ENCODE results near the gene NPHS1. TPM values are rescaled to one million over a fixed set of nuclear protein-coding genes. Genes with fewer than 3 reads are reported as not detected.

Gene NPHS1
- total and polyA plus RNA-seq, 2 of the 8 experiments (the other 6 are each of a cell fraction or from before 2014, with no cell fraction given) = 1.3 to 1.4 TPM

DNA sequence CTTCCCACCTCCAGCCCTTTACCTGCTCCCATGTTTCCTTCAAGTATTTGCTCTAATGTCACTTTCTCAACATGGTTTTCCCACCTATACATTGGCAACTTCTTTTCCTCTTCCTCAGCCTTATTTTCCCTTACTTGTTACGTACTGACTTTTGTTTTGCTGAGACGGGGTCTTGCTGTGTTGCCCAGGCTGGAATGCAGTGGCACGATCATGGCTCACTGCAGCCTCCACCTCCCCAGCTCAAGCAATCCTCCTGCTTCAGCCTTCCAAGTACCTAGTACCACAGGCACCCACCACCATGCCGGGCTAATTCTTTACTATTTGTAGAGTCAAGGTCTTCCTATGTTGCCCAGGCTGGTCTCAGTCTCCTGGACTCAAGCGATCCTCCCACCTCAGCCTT, 44.7 kb downstream of the NPHS1 start:
- TF ChIP-seq RFX5 (IDR thresholded peaks at IDR 0.05; ENCODE audit: borderline replicate concordance, low read depth, low read length) (no peak), KDM1A (IDR thresholded peaks at IDR 0.05; ENCODE audit: borderline replicate concordance, low read length) (peak; percentile 28; the same call in 1 of the 2 replicates)
- DNase-seq (ENCODE audit: low read depth in 1 of 2, low spot score in 2 of 2) (no peak), FAIRE-seq (no peak)
- Histone ChIP-seq H2AK5ac (ENCODE audit: low read depth, low read length) (no peak overlapping the region), H3K79me1 (ENCODE audit: low read depth, low read length) (no peaks in the 10 kb centered on the region), H3K27ac (ENCODE audit: low read depth, low read length) (no peak overlapping the region), H2BK5ac (ENCODE audit: low read depth, low read length) (no peak overlapping the region), H3K36me3 (ENCODE audit: control insufficient read depth in 2 of 4, insufficient read depth in 4 of 4, low read length in 3 of 4) (no peaks in the 10 kb centered on the region), H3K9me3 (ENCODE audit: insufficient read depth in 2 of 2, low read depth in 1 of 2, low read length in 1 of 2) (no peaks in the 10 kb centered on the region), H3K4me3 (ENCODE audit: extremely low read depth in 1 of 4, insufficient read depth in 2 of 4, low read depth in 3 of 4, low read length in 4 of 4) (no peak overlapping the region), H4K20me1 (replicated peaks in 1 of 2; ENCODE audit: control insufficient read depth in 1 of 2, insufficient read depth in 2 of 2, low read length in 2 of 2) (no peaks in the 10 kb centered on the region), H2BK120ac (replicated peaks; ENCODE audit: low read depth, low read length) (no peak overlapping the region), H3K23me2 (ENCODE audit: low read depth, low read length) (no peaks in the 10 kb centered on the region), H2BK12ac (ENCODE audit: low read depth, low read length) (no peak overlapping the region), H3K23ac (ENCODE audit: insufficient read length) (no peak overlapping the region), H2AFZ (ENCODE audit: low read length) (no peak overlapping the region), H3K79me2 (ENCODE audit: control insufficient read depth in 1 of 2, insufficient read depth in 2 of 2, low read length in 2 of 2) (no peaks in the 10 kb centered on the region), H2BK15ac (ENCODE audit: low read length) (no peak overlapping the region), H2BK20ac (ENCODE audit: low read length) (no peak overlapping the region), H4K91ac (replicated peaks; ENCODE audit: insufficient read length, low read length) (no peak overlapping the region), H3K4me1 (replicated peaks in 1 of 4; ENCODE audit: control insufficient read depth in 3 of 4, insufficient read depth in 4 of 4, low read length in 3 of 4) (peaks cover 0 to 2% (median 0%) of the 10 kb centered on the region in 4 experiments; a peak in 3 of 7 replicates), H4K5ac (ENCODE audit: insufficient read length, low read depth, low read length) (no peak overlapping the region), H3K18ac (ENCODE audit: extremely low read depth, low read length) (no peak overlapping the region), H3K14ac (ENCODE audit: insufficient read length) (no peak overlapping the region), H3K4me2 (ENCODE audit: insufficient read depth in 1 of 2, low read depth in 2 of 2, low read length in 2 of 2) (no peak overlapping the region), H3K27me3 (replicated peaks in 1 of 4; ENCODE audit: control insufficient read depth in 3 of 4, extremely low read depth in 1 of 4, insufficient read depth in 3 of 4, low read length in 3 of 4) (no peaks in the 10 kb centered on the region), H3K9ac (replicated peaks in 1 of 4; ENCODE audit: extremely low read depth in 1 of 4, low read depth in 3 of 4, low read length in 3 of 4) (no peak overlapping the region), H4K8ac (ENCODE audit: extremely low read depth, insufficient read depth, low read length) (no peak overlapping the region), H3K4ac (replicated peaks; ENCODE audit: insufficient read length, low read depth, low read length) (no peak overlapping the region), H3K56ac (replicated peaks; ENCODE audit: insufficient read length, low read depth, low read length) (no peak overlapping the region)
- POLR2A ChIA-PET (ENCODE audit: partially characterized antibody) = no interaction called here
- CTCF ChIA-PET (ENCODE audit: partially characterized antibody) = interaction anchor here (0.7 to 2.3 kb wide), 3 partner anchors 11 to 15 kb away, joined by 3 to 7 read pairs (median 5); no protein-coding TSS in a partner anchor
- 93% methylated on average over 5 of the region's 5 CpGs; no CpG with 5 or more reads in 1 of the 2 experiments for WGBS, 2 experiments (ENCODE audit: extremely low coverage in 1 of 2, insufficient coverage in 1 of 2, insufficient read length in 1 of 2, insufficient replicate concordance in 2 of 2, low coverage in 1 of 2, low lambda C conversion rate in 2 of 2, missing lambda C conversion rate in 1 of 2)
